ENCODE data around the gene BMPR1B.

DNA sequence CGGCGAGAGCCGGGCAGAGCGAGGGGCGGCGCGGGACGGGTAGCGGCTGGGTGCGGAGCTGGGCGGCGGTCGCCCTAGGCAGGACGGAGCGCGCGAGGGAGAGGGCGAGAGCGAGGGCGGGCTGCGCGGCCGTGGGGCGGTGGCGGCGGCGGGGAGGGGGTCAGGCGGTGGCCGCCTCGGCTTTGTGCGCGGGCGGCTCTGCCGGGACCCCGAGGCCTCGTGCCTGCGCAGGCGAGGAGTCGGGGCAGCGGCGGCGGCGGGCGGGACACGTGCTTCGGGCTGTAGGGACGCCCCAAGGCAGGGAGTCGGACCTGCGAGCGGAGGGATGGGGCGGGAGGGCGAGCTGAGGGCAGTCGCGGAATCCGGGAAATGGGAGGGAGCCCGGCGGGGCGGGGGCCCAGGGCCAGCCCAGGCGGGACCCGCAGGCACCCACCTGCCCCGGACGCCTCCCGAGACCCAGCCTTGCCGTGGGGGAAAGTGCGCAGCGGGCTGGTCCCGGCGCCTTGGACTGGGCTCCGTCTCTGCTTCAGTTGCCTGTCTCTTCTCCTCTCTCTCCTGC lies 465 bp downstream of the BMPR1B start:
- TF ChIP-seq CTCF (conservative IDR thresholded peaks at IDR 0.05; ENCODE audit: low read depth, low read length) (no peak), EZH2 (IDR thresholded peaks at IDR 0.05; ENCODE audit: low read length, unreplicated experiment) (no peak), EZH2phosphoT487 (IDR thresholded peaks at IDR 0.05; ENCODE audit: borderline replicate concordance, low read length) (no peak)

Measured in PC-3 (cell line).